Limb (tissue), 2 donors: ENCODE measurements around the gene STAM2.
"Not testable (repeated sequence)": the region's sequence is repeated elsewhere in the genome, so short reads cannot be mapped to it uniquely, and the experiment has no call there.

ENCODE experiments used
- DNase-seq, 2 donors: peaks; one replicate each; pipeline ENCODE4 v3.0.0-alpha.2; 2016; ENCODE audit errors: extremely low spot score in 2 of 2

The STAM2 gene

GRCh38 chr2:152172201-152172785 is 3.3 kb downstream of the STAM2 start:
- not testable (repeated sequence) for DNase-seq

DNA sequence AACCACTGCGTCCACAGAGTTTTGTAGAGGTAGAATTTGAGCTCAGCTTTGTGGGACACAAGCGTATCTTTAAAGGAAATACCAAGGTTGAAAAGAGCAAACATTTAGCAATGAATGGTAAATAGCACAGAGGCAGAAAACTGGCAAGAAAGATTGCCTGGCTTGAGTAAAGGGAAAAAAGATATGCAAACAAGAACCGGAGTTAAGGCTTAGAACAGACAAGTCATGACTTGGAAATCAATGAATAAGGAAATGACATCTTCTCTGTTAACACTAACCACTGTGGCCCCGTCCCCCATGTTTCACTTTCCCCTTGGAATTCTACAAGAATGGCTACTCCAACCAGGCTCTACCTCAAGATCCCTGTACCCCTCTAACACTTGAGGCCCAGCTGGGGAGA is 3.8 kb downstream of the STAM2 start:
- DNase-seq: no peak

DNA sequence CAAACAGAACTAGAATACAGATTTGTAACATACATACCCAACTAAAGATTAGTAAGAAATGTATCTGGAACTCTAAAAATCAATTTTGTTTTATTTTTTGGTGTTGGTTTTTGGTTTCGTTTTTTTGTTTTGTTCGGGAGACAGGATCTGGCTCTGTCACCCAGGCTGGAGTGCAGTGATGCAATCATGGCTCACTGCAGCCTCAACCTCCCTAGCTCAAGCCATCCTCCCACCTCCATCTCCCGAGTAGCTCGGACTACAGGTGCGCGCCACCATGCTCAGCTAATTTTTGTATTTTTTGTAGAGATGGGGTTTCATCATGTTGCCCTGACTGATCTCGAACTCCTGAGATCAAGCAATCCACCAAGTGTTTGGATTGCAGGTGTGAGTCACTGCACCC is 6.4 kb downstream of the STAM2 start:
- DNase-seq: not testable (repeated sequence)

DNA sequence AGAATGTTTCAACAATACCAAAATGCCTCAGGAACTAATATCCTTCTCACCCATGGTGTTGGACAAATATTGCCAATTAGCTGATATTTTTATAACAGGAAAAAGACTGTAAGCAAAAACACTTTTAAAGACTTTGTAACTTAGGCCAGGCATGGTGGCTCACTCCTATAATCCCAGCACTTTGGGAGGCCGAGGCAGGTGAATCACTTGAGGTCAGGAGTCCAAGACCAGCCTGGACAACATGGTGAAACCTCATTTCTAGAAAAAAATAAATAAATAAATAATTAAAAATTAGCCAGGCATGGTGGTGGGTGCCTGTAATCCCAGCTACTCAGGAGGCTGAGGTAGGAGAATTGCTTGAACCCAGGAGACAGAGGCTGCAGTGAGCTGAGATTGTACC is 8.1 kb downstream of the STAM2 start:
- DNase-seq: not testable (repeated sequence)

GRCh38 chr2:152167065-152167464 is 8.5 kb downstream of the STAM2 start:
- no peak for DNase-seq

- no peak for DNase-seq
Observed at GRCh38 chr2:152166633-152167032, 8.9 kb downstream of the STAM2 start.

GRCh38 chr2:152165780-152166179 is 9.8 kb downstream of the STAM2 start:
- DNase-seq: no peak

DNA sequence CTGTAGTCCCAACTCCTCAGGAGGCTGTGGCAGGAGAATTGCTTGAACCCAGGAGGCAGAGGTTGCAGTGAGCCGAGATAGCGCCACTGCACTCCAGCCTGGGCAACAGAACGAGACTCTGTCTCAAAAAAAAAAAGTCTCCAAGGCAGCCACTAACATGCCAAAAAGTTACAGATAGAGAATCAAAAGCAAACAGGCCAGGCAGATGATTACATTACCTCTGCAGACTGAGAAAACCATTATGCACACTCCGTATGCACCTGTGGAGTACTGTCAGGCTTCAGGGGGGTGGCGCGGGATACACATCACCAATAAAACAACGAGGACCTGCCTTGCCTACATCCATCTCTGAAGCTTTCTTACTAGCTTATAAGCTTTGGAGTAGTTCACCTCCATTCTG is 10.3 kb downstream of the STAM2 start:
- no peak for DNase-seq

DNA sequence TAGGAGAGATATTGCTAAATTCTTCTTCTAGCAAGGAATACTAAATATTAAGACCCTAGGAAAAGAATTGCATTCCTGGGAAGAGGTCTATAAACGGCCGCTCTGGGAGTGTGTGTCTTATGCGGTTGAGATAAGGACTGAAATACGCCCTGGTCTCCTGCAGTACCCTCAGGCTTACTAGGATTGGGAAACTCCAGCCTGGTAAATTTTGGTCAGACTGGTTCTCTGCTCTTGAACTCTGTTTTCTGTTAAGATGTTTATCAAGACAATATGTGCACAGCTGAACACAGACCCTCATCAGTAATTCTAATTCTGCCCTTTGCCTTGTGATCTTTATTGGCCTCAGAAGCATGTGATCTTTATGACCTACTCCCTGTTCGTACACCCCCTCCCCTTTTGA is 11.9 kb downstream of the STAM2 start:
- not testable (repeated sequence) for DNase-seq

GRCh38 chr2:152162141-152162540 is 13.4 kb downstream of the STAM2 start:
- DNase-seq: no peak

GRCh38 chr2:152161598-152161997 is 14.0 kb downstream of the STAM2 start:
- no peak for DNase-seq

GRCh38 chr2:152160378-152160777 is 15.2 kb downstream of the STAM2 start:
- DNase-seq: not testable (repeated sequence)

DNA sequence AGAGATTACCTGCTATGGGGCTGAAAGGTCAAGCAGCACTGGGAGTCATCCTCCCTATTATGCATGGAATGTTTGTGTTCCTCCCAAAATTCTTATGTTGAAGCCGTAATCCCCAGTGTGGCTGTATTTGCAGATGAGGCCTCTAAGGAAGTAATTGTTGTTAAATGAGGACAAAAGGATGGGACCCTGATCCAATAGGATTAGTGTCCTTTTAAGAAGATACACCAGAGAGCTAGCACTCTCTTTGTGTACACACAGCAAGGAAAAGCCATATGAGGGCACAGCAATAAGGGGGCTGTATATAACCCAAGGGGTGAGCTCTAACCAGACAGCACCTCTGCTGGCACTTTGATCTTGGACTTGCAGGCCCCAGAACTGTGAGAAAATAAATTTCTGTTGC is 18.3 kb downstream of the STAM2 start:
- DNase-seq: no peak

- no peak for DNase-seq
Observed at GRCh38 chr2:152155209-152155608, 20.4 kb downstream of the STAM2 start.

DNA sequence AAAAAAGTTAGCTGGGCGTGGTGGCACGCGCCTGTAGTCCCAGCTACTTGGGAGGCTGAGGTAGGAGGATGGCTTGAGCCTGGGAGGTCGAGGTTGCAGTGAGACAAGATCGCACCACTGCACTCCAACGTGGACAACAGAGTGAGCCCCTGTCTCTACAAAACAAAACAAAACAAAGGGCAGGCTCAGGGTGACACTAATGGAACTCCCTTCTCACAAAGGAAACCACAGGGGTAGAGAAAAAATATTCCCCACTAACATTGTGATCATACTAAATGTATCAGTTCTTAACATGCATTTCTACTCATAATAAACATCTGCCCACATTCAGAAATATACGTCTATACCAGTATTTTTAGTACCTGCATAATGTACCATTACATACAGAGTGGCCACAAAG is 21.1 kb downstream of the STAM2 start:
- no peak for DNase-seq

GRCh38 chr2:152134488-152135280 is 40.9 kb downstream of the STAM2 start:
- no peak for DNase-seq

DNA sequence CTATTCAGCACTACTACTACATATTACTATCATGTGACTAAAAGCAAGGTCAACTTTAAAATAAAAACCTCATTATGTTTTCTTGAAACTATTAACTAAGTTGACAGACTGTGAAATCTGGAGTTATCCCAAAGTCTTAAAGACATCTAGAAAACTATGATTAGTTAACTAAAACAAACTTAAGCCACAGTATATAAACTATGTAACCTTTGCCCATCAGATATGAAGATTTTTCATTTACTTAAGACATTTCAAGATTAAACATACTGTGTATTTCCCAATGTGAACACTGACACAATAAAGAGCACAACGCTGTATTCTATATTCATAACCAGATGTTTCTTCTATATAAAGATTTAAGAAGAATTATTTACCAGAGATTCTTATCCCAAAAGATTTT is 43.3 kb downstream of the STAM2 start:
- DNase-seq: no peak

GRCh38 chr2:152127628-152128027 is 47.9 kb downstream of the STAM2 start:
- DNase-seq: no peak

- no peak for DNase-seq
Observed at GRCh38 chr2:152126664-152127063, 48.9 kb downstream of the STAM2 start.

GRCh38 chr2:152122161-152122560 is 53.4 kb downstream of the STAM2 start:
- DNase-seq: no peak

DNA sequence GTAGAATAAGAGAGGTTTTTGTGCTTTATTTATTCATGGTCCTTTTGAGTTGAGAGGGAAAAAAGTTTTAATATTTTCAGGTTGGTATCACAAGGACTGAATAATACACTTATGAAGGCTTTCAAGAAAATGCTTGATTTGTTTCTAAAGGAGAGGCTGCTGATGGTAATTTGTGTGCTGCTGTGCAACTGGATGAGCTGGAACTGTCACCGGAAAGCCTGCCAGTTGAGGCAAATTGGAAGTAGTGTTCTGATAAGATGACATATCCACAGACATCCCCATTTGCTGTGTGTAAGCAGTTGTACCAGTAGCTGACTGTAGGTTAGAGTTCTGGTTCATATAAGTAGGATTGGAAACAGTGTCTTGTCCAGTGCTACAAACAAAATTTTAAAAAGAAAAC is 55.1 kb downstream of the STAM2 start:
- no peak for DNase-seq

DNA sequence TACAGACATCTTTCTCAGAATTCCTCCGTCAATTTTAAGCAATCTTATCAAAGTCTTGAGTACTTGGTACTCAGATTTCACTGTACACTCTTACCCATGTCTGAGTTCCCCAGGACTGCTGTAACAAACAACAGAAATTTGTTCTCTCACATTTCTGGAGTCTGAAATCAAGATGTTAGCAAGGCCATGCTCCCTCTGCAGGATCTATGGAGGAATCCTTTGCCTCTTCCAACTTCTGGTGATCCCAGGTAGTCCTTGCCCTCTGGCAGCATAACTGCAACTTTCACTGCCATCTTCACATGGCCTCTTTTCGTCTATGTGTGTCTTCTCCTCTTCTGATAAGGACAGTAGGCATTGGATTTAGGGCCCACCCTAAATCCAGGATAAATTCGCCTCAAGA is 59.6 kb downstream of the STAM2 start:
- no peak for DNase-seq

DNA sequence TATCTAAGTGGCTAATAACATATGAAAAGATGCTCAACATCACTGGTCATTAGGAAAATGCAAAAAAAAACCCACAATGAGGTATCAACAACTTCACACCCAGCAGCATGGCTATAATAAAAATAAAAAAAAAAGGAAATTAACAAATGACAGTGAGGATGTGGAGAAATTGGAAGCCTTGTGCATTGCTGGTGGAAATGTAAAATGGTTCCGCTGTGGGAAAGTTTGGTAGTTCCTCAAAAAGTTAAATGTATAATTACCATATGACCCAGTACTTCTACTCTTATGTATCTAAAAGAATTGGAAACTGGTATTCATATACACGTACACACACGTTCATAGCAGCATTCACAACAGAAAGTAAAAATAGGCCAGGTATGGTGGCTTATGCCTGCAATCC is 61.2 kb downstream of the STAM2 start:
- no peak for DNase-seq
